ENCODE data around the gene SIL1.

DNA sequence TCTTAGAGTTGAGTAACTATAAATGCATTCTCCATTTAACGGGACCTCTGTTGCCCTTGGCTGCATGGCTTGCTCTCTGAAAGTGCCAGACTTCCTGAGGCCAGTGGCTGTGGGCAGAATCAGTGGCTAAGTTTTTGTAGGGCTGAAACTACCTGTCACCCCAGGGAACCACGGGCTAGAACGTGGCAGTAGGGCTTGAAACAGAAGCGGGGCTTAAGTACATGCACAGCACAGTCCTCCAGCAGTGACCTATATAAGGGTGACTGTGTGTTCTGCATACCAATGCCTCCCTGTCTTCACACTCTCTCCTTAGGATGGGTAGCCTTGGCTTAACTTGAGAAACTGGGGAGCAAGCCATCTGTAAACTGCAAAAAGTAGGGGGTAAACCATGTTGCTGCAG, 279.5 kb downstream of the SIL1 start:
- TF ChIP-seq, protein P1, sequence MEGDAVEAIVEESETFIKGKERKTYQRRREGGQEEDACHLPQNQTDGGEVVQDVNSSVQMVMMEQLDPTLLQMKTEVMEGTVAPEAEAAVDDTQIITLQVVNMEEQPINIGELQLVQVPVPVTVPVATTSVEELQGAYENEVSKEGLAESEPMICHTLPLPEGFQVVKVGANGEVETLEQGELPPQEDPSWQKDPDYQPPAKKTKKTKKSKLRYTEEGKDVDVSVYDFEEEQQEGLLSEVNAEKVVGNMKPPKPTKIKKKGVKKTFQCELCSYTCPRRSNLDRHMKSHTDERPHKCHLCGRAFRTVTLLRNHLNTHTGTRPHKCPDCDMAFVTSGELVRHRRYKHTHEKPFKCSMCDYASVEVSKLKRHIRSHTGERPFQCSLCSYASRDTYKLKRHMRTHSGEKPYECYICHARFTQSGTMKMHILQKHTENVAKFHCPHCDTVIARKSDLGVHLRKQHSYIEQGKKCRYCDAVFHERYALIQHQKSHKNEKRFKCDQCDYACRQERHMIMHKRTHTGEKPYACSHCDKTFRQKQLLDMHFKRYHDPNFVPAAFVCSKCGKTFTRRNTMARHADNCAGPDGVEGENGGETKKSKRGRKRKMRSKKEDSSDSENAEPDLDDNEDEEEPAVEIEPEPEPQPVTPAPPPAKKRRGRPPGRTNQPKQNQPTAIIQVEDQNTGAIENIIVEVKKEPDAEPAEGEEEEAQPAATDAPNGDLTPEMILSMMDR (conservative IDR thresholded peaks at IDR 0.05 in 1 of 2, IDR thresholded peaks at IDR 0.05 in 1 of 2; ENCODE audit: low read depth in 1 of 2, low read length in 2 of 2) = no peak
- TF ChIP-seq EZH2 (IDR thresholded peaks at IDR 0.05; ENCODE audit: low read length, missing control alignments) = no peak

Data from fibroblast of lung (primary cell).